CD8-positive, alpha-beta memory T cell (primary cell): ENCODE results near the gene TMEM97. TPM values are rescaled to one million over a fixed set of nuclear protein-coding genes. Genes with fewer than 3 reads are reported as not detected.

Experiments used
- CTCF ChIA-PET: fragments of 350-600 bp; sonication (Branson Sonifier 250); formaldehyde crosslinking; loops from one replicate; lab custom pipeline; 2021; ENCODE audit warnings: antibody characterized with exemption; lab: Charles Lee
- POLR2A ChIA-PET: fragments of 350-600 bp; sonication (Branson Sonifier 250); formaldehyde crosslinking; loops from one replicate; lab custom pipeline; 2021; ENCODE audit warnings: antibody characterized with exemption; lab: Charles Lee
- DNase-seq, 5 donors: peaks; one replicate each; pipeline versions ENCODE4 v3.0.0 to v3.0.0-alpha.2; 2020 to 2022; ENCODE audit warnings: mixed read lengths in 1 of 5
- H3K27ac ChIP-seq: one replicate; pipeline ENCODE4 v1.7.0; 2013; ENCODE audit warnings: low read depth, mild to moderate bottlenecking, low read length, moderate library complexity
- H3K27me3 ChIP-seq: 2 replicates; pipeline ENCODE4 v1.7.0; 2013; ENCODE audit warnings: low read length, mild to moderate bottlenecking; ENCODE audit not compliant: insufficient read depth, poor library complexity, severe bottlenecking
- H3K36me3 ChIP-seq: 2 replicates; pipeline ENCODE4 v1.7.0; 2013; ENCODE audit warnings: mild to moderate bottlenecking, low read length, moderate library complexity; ENCODE audit not compliant: insufficient read depth
- H3K4me1 ChIP-seq: 2 replicates; pipeline ENCODE4 v1.7.0; 2013; ENCODE audit warnings: mild to moderate bottlenecking, low read length, moderate library complexity; ENCODE audit not compliant: insufficient read depth
- H3K4me3 ChIP-seq: 2 replicates; pipeline ENCODE4 v1.7.0; 2013; ENCODE audit warnings: mild to moderate bottlenecking, low read length
- H3K9me3 ChIP-seq: 2 replicates; pipeline ENCODE4 v1.7.0; 2013; ENCODE audit warnings: mild to moderate bottlenecking, low read length
- H3K27ac Mint-ChIP-seq, 8 donors: one replicate each; pipeline ENCODE4 v1.8.0; 2020 to 2021; ENCODE audit warnings: mixed read lengths in 8 of 8, mild to moderate bottlenecking in 6 of 8, inconsistent platforms in 3 of 8, moderate library complexity in 3 of 8
- H3K27me3 Mint-ChIP-seq, 2 donors: one replicate each; pipeline ENCODE4 v1.8.0; 2020 to 2021; ENCODE audit warnings: mixed read lengths in 2 of 2, mild to moderate bottlenecking in 1 of 2, moderate library complexity in 1 of 2
- H3K36me3 Mint-ChIP-seq, 3 donors: one replicate each; pipeline ENCODE4 v1.8.0; 2020 to 2021; ENCODE audit warnings: mixed read lengths in 3 of 3, inconsistent platforms in 1 of 3, mild to moderate bottlenecking in 1 of 3
- H3K4me1 Mint-ChIP-seq, 3 donors: one replicate each; pipeline ENCODE4 v1.8.0; 2020 to 2021; ENCODE audit warnings: mixed read lengths in 3 of 3, inconsistent platforms in 1 of 3, mild to moderate bottlenecking in 1 of 3
- H3K4me3 Mint-ChIP-seq, 7 donors: one replicate each; pipeline ENCODE4 v1.8.0; 2020 to 2021; ENCODE audit warnings: mixed read lengths in 7 of 7, mild to moderate bottlenecking in 6 of 7, moderate library complexity in 4 of 7, inconsistent platforms in 2 of 7
- H3K9me3 Mint-ChIP-seq, 5 donors: one replicate each; pipeline ENCODE4 v1.8.0; 2020 to 2022; ENCODE audit warnings: mixed read lengths in 5 of 5, mild to moderate bottlenecking in 3 of 5, moderate library complexity in 2 of 5, inconsistent platforms in 1 of 5
- polyA plus RNA-seq: library from polyadenylated mRNA; unstranded; fragments of 300-500 nt; fragmentation: Illumina TruSeq; gene quantifications from one replicate; pipeline ENCODE4 v1.2.3, GENCODE V29; 2021
- total RNA-seq, 2 experiments: library from RNA; stranded (reverse); gene quantifications; one replicate each; pipeline ENCODE4 v1.2.3, GENCODE V29; 2021

The TMEM97 gene
- total and polyA plus RNA-seq, 3 experiments from 2014 or later = 10.4 to 67.1 (median 64.9) TPM

DNA sequence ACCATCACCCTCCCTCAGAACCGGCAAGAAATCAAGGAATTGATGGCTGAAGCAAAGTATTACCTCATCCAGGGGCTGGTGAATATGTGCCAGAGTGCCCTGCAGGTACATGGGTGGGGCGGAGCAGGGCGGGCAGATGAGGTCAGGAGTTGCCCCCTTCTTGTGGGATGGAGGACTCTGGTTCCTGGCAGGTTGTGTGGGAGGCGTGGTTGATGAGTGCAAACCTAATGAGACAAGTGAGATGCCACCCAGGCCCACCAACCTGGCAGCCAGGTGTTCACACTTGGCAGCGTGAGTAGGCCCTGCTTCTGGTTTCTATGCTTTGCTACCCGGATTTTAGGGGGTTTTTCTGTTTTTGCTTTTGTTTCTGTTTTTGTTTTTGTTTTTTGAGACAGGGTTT lies 21.4 kb downstream of the TMEM97 start:
- Histone ChIP-seq H3K36me3 (peaks cover 15% of the 10 kb centered on the region), H3K4me3 (no peak overlapping the region), H3K27ac (no peak overlapping the region), H3K27me3 (no peaks in the 10 kb centered on the region), H3K4me1 (peaks cover 19% of the 10 kb centered on the region), H3K9me3 (no peaks in the 10 kb centered on the region)
- no peaks in the 10 kb centered on the region for H3K9me3 Mint-ChIP-seq
- H3K27ac Mint-ChIP-seq = peak overlapping the region in 2 of 8 donors; percentile 20 to 75
- H3K4me1 Mint-ChIP-seq = peaks cover 18 to 26% (median 19%) of the 10 kb centered on the region in 3 donors
- DNase-seq = no peak
- peaks cover 0 to 65% (median 6%) of the 10 kb centered on the region in 3 donors for H3K36me3 Mint-ChIP-seq
- H3K27me3 Mint-ChIP-seq = no peaks in the 10 kb centered on the region
- POLR2A ChIA-PET = no interaction called here
- H3K4me3 Mint-ChIP-seq = no peak overlapping the region
- CTCF ChIA-PET = no interaction called here

DNA sequence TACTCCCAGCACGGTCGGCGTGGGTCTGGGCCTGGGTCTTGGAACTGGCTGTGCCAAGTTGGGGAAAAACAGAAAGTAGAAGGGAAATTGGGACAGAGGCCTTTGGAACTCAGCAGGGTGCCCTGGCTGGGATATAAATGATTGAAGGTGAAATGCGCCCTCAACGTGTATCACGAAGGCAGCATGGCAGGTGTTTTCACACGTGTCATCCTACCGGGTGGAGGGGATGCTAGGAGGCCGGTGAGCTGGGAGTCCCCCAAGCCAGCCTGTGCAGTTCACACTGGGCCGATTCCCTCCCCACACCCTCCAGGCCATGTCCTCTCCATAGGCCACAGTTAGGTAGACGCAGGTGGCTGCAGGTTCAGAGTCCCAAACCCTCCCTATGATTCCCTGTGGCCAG lies 22.5 kb downstream of the TMEM97 start:
- Histone ChIP-seq H3K36me3 (peaks cover 23% of the 10 kb centered on the region), H3K27me3 (no peaks in the 10 kb centered on the region), H3K9me3 (no peaks in the 10 kb centered on the region), H3K4me1 (peaks cover 13% of the 10 kb centered on the region), H3K27ac (no peak overlapping the region), H3K4me3 (no peak overlapping the region)
- no peak for DNase-seq
- H3K27ac Mint-ChIP-seq = no peak overlapping the region
- H3K9me3 Mint-ChIP-seq = no peaks in the 10 kb centered on the region
- peaks cover 0 to 75% (median 6%) of the 10 kb centered on the region in 3 donors for H3K36me3 Mint-ChIP-seq
- POLR2A ChIA-PET = no interaction called here
- CTCF ChIA-PET = no interaction called here
- H3K4me3 Mint-ChIP-seq = no peak overlapping the region
- H3K27me3 Mint-ChIP-seq = no peaks in the 10 kb centered on the region
- H3K4me1 Mint-ChIP-seq = peaks cover 12 to 17% (median 14%) of the 10 kb centered on the region in 3 donors

DNA sequence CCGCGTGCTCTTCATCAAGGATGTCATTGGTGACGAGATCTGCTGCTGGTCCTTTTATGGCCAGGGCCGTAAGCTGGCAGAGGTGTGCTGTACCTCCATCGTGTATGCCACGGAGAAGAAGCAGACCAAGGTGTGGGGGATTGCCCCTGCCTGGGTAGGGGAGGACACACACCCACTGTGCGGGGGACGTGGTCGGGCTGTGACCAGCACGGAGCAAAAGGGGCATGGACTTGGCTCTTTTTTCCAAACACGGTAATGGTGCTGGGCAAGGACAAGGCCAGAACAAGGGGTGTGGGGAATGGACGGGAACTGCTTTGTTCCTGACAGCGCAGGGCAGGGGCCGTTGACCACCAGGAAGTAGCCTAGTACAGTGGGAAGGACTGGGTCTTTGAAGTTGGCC lies 23.3 kb downstream of the TMEM97 start:
- H3K4me1 Mint-ChIP-seq = peaks cover 6 to 9% (median 6%) of the 10 kb centered on the region in 3 donors
- ChIA-PET POLR2A (interaction anchor here (0.6 kb wide), 1 partner anchor 10 kb away, joined by 5 read pairs; no protein-coding TSS in a partner anchor), CTCF (no interaction called here)
- H3K27ac ChIP-seq = no peak overlapping the region
- no peak overlapping the region for H3K4me3 ChIP-seq
- no peak for DNase-seq
- H3K4me1 ChIP-seq = peaks cover 5% of the 10 kb centered on the region
- no peaks in the 10 kb centered on the region for H3K9me3 ChIP-seq
- H3K27me3 Mint-ChIP-seq = no peaks in the 10 kb centered on the region
- H3K27ac Mint-ChIP-seq = peak overlapping the region in 1 of 8 donors; percentile 56
- H3K36me3 ChIP-seq = peaks cover 29% of the 10 kb centered on the region
- no peak overlapping the region for H3K4me3 Mint-ChIP-seq
- no peaks in the 10 kb centered on the region for H3K27me3 ChIP-seq
- H3K9me3 Mint-ChIP-seq = no peaks in the 10 kb centered on the region
- peaks cover 0 to 83% (median 7%) of the 10 kb centered on the region in 3 donors for H3K36me3 Mint-ChIP-seq

DNA sequence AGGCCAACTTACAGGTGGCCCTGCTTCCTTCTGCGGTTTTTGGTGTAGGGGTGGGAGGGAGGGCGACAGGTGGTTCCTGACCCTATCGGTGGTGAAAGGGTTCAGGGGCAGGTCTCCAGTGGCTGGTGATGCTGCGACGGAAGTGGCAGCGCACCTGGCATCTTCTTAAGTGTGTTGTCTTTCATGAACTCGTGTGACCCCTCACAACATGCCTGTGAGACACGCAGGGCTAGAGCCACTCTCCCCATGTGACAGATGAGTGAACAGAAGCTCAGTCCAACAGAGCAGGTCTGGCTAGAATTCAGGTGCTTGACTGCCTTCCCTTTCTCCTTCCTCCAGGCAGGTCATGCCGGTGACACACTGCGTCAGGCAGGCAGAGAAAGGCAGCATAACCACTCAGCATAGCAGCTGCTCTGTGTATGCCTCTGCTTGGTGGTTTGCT lies 24.5 kb downstream of the TMEM97 start:
- CTCF ChIA-PET = no interaction called here
- Mint-ChIP-seq H3K27me3 (no peaks in the 10 kb centered on the region), H3K4me1 (peaks cover 0 to under 1% (median 0%) of the 10 kb centered on the region in 3 donors), H3K36me3 (peaks cover 0 to 90% (median 7%) of the 10 kb centered on the region in 3 donors), H3K9me3 (no peaks in the 10 kb centered on the region), H3K4me3 (no peak overlapping the region), H3K27ac (peak overlapping the region in 2 of 8 donors; percentile 26 to 42)
- Histone ChIP-seq H3K27me3 (no peaks in the 10 kb centered on the region), H3K36me3 (peaks cover 38% of the 10 kb centered on the region), H3K4me1 (no peaks in the 10 kb centered on the region), H3K27ac (no peak overlapping the region), H3K4me3 (no peak overlapping the region), H3K9me3 (no peaks in the 10 kb centered on the region)
- DNase-seq = no peak
- POLR2A ChIA-PET = no interaction called here

DNA sequence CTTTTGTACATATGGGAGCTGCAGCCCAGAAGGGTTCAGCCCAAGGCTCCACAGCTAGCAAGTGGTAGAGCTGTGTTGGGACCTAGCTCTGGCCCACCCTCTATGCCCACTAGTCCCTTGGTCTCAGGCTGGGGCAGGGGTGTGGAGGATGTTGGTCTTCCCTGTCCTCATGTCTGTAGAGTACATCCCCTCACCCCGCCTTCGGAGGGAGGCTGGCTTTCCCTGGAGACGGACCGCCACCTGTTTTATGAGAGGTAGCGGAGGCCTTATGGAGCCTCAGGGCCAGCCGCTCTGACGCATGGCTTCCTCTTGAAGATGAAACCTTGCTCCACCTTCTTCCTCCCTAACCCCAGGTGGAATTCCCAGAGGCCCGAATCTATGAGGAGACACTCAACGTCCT lies 25.0 kb downstream of the TMEM97 start:
- Histone ChIP-seq H3K4me1 (no peaks in the 10 kb centered on the region), H3K27ac (no peak overlapping the region), H3K27me3 (no peaks in the 10 kb centered on the region), H3K36me3 (peaks cover 38% of the 10 kb centered on the region), H3K9me3 (no peaks in the 10 kb centered on the region), H3K4me3 (no peak overlapping the region)
- no peak for DNase-seq
- Mint-ChIP-seq H3K27me3 (no peaks in the 10 kb centered on the region), H3K4me1 (no peaks in the 10 kb centered on the region), H3K27ac (peak overlapping the region in 1 of 8 donors; percentile 42), H3K9me3 (no peaks in the 10 kb centered on the region), H3K36me3 (peaks cover 0 to 94% (median 7%) of the 10 kb centered on the region in 3 donors), H3K4me3 (no peak overlapping the region)
- ChIA-PET POLR2A (no interaction called here), CTCF (no interaction called here)

DNA sequence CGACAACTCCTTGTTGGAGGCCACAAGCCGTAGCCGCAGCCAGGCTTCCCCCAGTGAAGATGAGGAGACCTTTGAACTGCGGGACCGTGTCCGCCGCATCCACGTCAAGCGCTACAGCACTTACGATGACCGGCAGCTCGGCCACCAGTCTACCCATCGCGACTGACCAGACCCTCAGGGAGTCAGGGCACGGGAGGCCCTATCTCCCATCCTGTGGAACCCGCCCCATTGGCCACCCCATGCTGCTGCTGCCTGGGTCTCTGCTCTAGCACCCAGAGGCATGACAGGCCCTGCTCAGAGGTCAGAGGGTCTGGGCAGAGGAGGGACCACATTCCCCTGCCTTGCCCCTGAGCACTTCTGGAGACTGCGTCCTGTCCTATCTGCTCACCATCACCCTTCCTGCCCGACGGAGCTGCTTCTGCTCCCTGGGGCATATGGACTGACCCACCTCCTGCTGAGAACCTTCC lies 25.5 kb downstream of the TMEM97 start:
- peaks cover 0 to 93% (median 7%) of the 10 kb centered on the region in 3 donors for H3K36me3 Mint-ChIP-seq
- H3K27me3 Mint-ChIP-seq = no peaks in the 10 kb centered on the region
- Histone ChIP-seq H3K27me3 (no peaks in the 10 kb centered on the region), H3K4me1 (no peaks in the 10 kb centered on the region), H3K4me3 (no peak overlapping the region), H3K9me3 (no peaks in the 10 kb centered on the region), H3K36me3 (peaks cover 39% of the 10 kb centered on the region), H3K27ac (no peak overlapping the region)
- no peak overlapping the region for H3K4me3 Mint-ChIP-seq
- H3K27ac Mint-ChIP-seq = no peak overlapping the region
- H3K4me1 Mint-ChIP-seq = no peaks in the 10 kb centered on the region
- DNase-seq = no peak
- POLR2A ChIA-PET = no interaction called here
- CTCF ChIA-PET = interaction anchor here (1.4 kb wide), 1 partner anchor 9 kb away, joined by 4 read pairs; the partner anchor contains the start of genes IFT20 and TNFAIP1
- no peaks in the 10 kb centered on the region for H3K9me3 Mint-ChIP-seq

DNA sequence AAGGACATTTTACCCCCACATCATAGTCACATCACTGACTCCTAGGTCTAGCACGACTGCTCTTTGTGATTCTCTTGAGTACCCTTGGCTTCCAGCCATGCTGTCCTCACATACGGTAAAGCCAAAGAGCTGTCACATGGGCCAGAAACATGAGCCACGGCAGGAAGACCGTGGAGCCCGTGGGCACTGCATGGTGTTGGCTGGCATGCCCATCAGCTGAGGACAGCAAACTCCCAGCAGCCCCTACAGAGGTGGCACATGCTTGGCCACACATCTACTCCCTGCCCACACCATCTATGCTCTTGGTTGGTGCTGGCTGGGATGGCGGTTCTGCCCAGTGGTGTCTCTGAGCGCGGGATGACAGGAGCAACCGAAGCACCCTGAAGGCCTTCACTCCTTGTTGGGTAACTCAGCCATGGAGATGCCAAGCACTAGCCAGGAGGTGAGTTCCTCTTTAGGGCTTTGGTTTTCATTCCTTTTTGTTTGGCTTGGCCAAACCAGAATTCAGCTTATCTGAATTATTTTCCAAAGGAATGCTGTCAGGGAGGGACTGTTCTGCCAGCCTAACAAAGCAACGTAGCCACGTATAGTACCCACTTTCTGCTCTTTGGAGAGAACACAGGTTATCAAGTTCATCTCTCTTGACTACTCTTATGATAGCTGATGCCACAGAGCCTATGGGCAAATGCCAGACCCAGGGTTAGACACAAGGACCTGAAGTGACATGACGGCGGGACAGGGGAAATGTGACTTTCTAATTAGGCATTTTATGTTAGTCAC lies 26.6 kb downstream of the TMEM97 start:
- Mint-ChIP-seq H3K27me3 (no peaks in the 10 kb centered on the region), H3K27ac (peak overlapping the region in 1 of 8 donors; percentile 21)
- CTCF ChIA-PET = interaction anchor here (1.4 kb wide), 1 partner anchor 10 kb away, joined by 4 read pairs; the partner anchor contains the start of genes IFT20 and TNFAIP1

DNA sequence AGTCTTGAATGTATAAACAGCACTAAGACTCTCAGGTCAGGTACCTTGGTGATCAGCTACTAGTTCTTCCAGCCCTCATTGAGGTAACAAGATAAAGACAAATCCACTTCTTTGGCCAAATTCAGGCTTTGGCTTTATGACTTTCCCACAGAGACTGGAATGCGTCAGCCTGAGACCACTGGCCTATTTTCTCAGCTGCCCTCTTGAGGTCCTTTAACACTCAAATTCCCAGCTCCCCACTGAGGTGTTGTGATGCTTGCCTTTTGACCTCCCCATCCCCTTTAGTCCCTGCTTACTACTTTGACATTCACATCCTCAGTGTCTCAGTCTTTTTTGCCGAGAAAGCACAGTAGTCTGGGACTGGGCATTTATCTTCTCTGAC lies 27.2 kb downstream of the TMEM97 start:
- Mint-ChIP-seq H3K27me3 (no peaks in the 10 kb centered on the region), H3K9me3 (no peaks in the 10 kb centered on the region), H3K4me1 (no peaks in the 10 kb centered on the region), H3K4me3 (no peak overlapping the region), H3K27ac (peak overlapping the region in 1 of 8 donors; percentile 21), H3K36me3 (peaks cover 0 to 92% (median 11%) of the 10 kb centered on the region in 3 donors)
- Histone ChIP-seq H3K27ac (no peak overlapping the region), H3K4me3 (no peak overlapping the region), H3K27me3 (no peaks in the 10 kb centered on the region), H3K36me3 (peaks cover 55% of the 10 kb centered on the region), H3K4me1 (no peaks in the 10 kb centered on the region), H3K9me3 (no peaks in the 10 kb centered on the region)
- no peak for DNase-seq
- CTCF ChIA-PET = no interaction called here
- POLR2A ChIA-PET = no interaction called here

More for the DNA sequence above, 26.6 kb downstream of the TMEM97 start:
- H3K4me1 Mint-ChIP-seq = no peaks in the 10 kb centered on the region
- H3K4me1 ChIP-seq = no peaks in the 10 kb centered on the region
- no peaks in the 10 kb centered on the region for H3K27me3 ChIP-seq
- no peaks in the 10 kb centered on the region for H3K9me3 ChIP-seq
- H3K4me3 Mint-ChIP-seq = no peak overlapping the region
- POLR2A ChIA-PET = no interaction called here
- no peak for DNase-seq
- no peak overlapping the region for H3K27ac ChIP-seq
- no peak overlapping the region for H3K4me3 ChIP-seq
- H3K9me3 Mint-ChIP-seq = no peaks in the 10 kb centered on the region
- peaks cover 49% of the 10 kb centered on the region for H3K36me3 ChIP-seq
- H3K36me3 Mint-ChIP-seq = peaks cover 0 to 92% (median 7%) of the 10 kb centered on the region in 3 donors
